ENCODE results near the gene METTL26. TPM values are rescaled to one million over a fixed set of nuclear protein-coding genes. Genes with fewer than 3 reads are reported as not detected.

Gene METTL26
- total RNA-seq, 1 donor from 2014 or later, result 53.5 TPM

DNA sequence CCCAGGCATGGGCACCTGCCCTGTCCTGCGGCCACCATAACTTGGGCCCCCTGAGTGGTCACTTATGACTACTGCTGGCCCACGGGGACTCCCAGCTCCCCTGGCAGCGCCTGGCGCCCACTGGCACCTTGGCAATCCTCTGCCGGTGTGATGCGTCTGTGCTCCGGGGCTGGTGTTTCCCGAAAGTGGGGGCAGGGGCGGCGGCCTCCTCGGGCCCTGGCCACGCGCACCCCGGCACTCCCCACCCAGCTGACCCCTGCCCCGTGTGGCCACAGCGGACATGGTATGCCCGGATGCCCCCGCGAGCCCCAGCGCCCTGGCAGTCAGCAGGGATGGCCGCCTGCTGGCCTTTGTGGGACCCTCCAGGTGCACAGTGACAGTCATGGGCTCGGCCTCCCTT lies 21.4 kb upstream of the METTL26 start:
- Histone ChIP-seq H3K9me3 (no peaks in the 10 kb centered on the region), H3K27me3 (no peaks in the 10 kb centered on the region), H3K4me3 (no peak overlapping the region), H3K4me1 (peaks cover 3% of the 10 kb centered on the region), H3K36me3 (no peaks in the 10 kb centered on the region), H3K27ac (no peak overlapping the region)
- intact Hi-C loops (cut with DNase I), result no loop called here
- TF ChIP-seq, protein P1, sequence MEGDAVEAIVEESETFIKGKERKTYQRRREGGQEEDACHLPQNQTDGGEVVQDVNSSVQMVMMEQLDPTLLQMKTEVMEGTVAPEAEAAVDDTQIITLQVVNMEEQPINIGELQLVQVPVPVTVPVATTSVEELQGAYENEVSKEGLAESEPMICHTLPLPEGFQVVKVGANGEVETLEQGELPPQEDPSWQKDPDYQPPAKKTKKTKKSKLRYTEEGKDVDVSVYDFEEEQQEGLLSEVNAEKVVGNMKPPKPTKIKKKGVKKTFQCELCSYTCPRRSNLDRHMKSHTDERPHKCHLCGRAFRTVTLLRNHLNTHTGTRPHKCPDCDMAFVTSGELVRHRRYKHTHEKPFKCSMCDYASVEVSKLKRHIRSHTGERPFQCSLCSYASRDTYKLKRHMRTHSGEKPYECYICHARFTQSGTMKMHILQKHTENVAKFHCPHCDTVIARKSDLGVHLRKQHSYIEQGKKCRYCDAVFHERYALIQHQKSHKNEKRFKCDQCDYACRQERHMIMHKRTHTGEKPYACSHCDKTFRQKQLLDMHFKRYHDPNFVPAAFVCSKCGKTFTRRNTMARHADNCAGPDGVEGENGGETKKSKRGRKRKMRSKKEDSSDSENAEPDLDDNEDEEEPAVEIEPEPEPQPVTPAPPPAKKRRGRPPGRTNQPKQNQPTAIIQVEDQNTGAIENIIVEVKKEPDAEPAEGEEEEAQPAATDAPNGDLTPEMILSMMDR (IDR thresholded peaks at IDR 0.05), result no peak
- DNase-seq (no peak), ATAC-seq (no peak)

DNA sequence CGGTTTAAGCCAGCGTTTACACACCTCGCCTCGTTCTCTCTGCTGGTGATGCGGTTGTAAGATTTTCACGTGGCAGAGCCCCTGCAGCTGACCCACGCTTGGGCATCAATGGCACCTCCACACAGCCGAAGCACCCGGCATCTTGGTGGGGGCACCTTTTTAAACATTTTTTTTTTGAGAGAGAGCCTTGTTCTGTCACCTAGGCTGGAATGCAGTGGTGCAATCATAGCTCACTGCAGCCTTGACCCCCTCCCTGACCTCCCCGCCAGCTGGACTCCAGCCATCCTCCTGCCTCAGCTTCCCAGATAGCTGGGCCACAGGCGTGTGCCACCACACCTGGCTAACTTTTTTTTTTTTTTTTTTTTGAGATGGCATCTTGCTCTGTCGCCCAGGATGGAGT lies 17.9 kb upstream of the METTL26 start:
- intact Hi-C loops (cut with DNase I), result no loop called here
- ATAC-seq, result no peak
- DNase-seq, result no peak
- H3K36me3 ChIP-seq, result no peaks in the 10 kb centered on the region
- H3K27ac ChIP-seq, result no peak overlapping the region
- peaks cover 8% of the 10 kb centered on the region for H3K4me1 ChIP-seq
- no peak overlapping the region for H3K4me3 ChIP-seq
- TF ChIP-seq, protein P1 (IDR thresholded peaks at IDR 0.05), result no peak
- H3K27me3 ChIP-seq, result no peaks in the 10 kb centered on the region
- no peaks in the 10 kb centered on the region for H3K9me3 ChIP-seq

GRCh38 chr16:652454-653305 lies 16.6 kb upstream of the METTL26 start:
- TF ChIP-seq, protein P1 (IDR thresholded peaks at IDR 0.05), result no peak
- intact Hi-C loops (cut with DNase I), result no loop called here
- DNase-seq, result no peak

DNA sequence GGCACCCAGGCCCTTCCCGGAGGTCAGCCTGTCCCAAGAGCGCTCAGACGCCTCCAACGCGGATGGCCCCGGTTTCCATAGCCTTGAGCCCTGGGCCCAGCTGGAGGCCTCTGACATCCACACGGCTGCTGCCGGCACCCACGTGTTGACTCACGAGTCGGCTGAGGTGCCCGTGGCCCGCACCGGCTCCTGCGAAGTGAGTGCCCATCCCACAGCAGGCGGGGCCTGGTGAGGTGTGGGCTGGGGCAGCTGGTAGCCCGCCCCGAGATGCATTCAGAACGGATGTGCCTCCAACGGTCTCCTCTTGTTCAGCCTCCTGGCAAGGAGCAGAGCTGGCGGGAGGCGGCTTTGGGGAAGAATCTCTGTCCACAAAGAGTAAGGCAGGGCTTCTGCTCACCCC lies 15.7 kb upstream of the METTL26 start:
- H3K9me3 ChIP-seq, result no peaks in the 10 kb centered on the region
- H3K27me3 ChIP-seq, result no peaks in the 10 kb centered on the region
- no peak overlapping the region for H3K4me3 ChIP-seq
- intact Hi-C loops (cut with DNase I), result no loop called here
- TF ChIP-seq, protein P1 (IDR thresholded peaks at IDR 0.05), result no peak
- H3K36me3 ChIP-seq, result no peaks in the 10 kb centered on the region
- peaks cover 20% of the 10 kb centered on the region for H3K4me1 ChIP-seq
- H3K27ac ChIP-seq, result no peak overlapping the region
- ATAC-seq (no peak), DNase-seq (no peak)

More at GRCh38 chr16:652454-653305, 16.6 kb upstream of the METTL26 start:
- no peak for ATAC-seq
- Histone ChIP-seq H3K27me3 (no peaks in the 10 kb centered on the region), H3K27ac (no peak overlapping the region), H3K4me1 (peaks cover 16% of the 10 kb centered on the region), H3K4me3 (no peak overlapping the region), H3K9me3 (no peaks in the 10 kb centered on the region), H3K36me3 (no peaks in the 10 kb centered on the region)

- intact Hi-C loops (cut with DNase I), result no loop called here
- Histone ChIP-seq H3K4me3 (peak overlapping the region; percentile 85), H3K27ac (peak overlapping the region; percentile 93), H3K36me3 (no peaks in the 10 kb centered on the region), H3K9me3 (no peaks in the 10 kb centered on the region), H3K27me3 (no peaks in the 10 kb centered on the region), H3K4me1 (peaks cover 31% of the 10 kb centered on the region)
- ATAC-seq, result peak; percentile 0
- DNase-seq, result no peak
- TF ChIP-seq, protein P1 (IDR thresholded peaks at IDR 0.05), result no peak
Observed at GRCh38 chr16:649631-650030, 13.5 kb upstream of the METTL26 start.

Measured in upper lobe of right lung (tissue), 1 donor.